ENCODE data around the gene WDR7. TPM values are rescaled to one million over a fixed set of nuclear protein-coding genes. Genes with fewer than 3 reads are reported as not detected.

The WDR7 gene
- total and polyA plus RNA-seq, 2 experiments from 2014 or later = 7.0 to 14.8 TPM

- TF ChIP-seq REST (IDR thresholded peaks at IDR 0.05; ENCODE audit: unreplicated experiment) = no peak
- no peak for TF ChIP-seq ETS1 (IDR thresholded peaks at IDR 0.05)
Measured at GRCh38 chr18:56647951-56648893, 2.9 kb upstream of the WDR7 start (continued).

- Histone ChIP-seq H2AFZ (no peak overlapping the region), H3K4me2 (peak overlapping the region; percentile 71; the same call in 1 of the 2 replicates)
Measured at GRCh38 chr18:56649996-56650395, 1.2 kb upstream of the WDR7 start.

More at GRCh38 chr18:56649996-56650395, 1.2 kb upstream of the WDR7 start:
- Histone ChIP-seq H3K9me2 (ENCODE audit: insufficient read depth) (no peaks in the 10 kb centered on the region), H3K79me2 (replicated peaks; ENCODE audit: insufficient read depth) (peaks cover 34% of the 10 kb centered on the region), H4K20me1 (replicated peaks; ENCODE audit: insufficient read depth) (peaks cover 6% of the 10 kb centered on the region; the same call in 1 of the 2 replicates), H3K36me3 (ENCODE audit: insufficient read depth) (no peaks in the 10 kb centered on the region), H3K4me3 (no peak overlapping the region), H3K27me3 (ENCODE audit: insufficient read depth) (no peaks in the 10 kb centered on the region), H3K27ac (ENCODE audit: low read depth) (no peak overlapping the region), H3F3A (replicated peaks; ENCODE audit: low read depth) (0 out of 2 replicates have a peak, but pooled peaks cover 9% of the 10 kb centered on the region), H3K4me1 (ENCODE audit: insufficient read depth) (peaks cover 11% of the 10 kb centered on the region)
- Mint-ChIP-seq H3K27me3 (ENCODE audit: insufficient read depth, low read depth, poor library complexity) (peaks cover 3% of the 10 kb centered on the region), H3K9me3 (no peaks in the 10 kb centered on the region; the same call in 2 of the 3 replicates), H3K27ac (no peak overlapping the region), H3K4me1 (peaks cover 13% of the 10 kb centered on the region), H3K4me3 (no peak overlapping the region), H3K36me3 (ENCODE audit: low read depth) (no peaks in the 10 kb centered on the region)
- DNase-seq (ENCODE audit: low spot score) = no peak
- ATAC-seq = no peak
- TF ChIP-seq POLR2AphosphoS5 (IDR thresholded peaks at IDR 0.05; ENCODE audit: low read depth) = no peak
- no peak for TF ChIP-seq ZNF114 (CRISPR knock-in tag; IDR thresholded peaks at IDR 0.05)
- TF ChIP-seq EZH2phosphoT487 (IDR thresholded peaks at IDR 0.05; ENCODE audit: unreplicated experiment) = no peak
- no peak for TF ChIP-seq JUNB (IDR thresholded peaks at IDR 0.05; ENCODE audit: unreplicated experiment)
- no peak for TF ChIP-seq CREB1 (CRISPR knock-in tag; IDR thresholded peaks at IDR 0.05; ENCODE audit: low read depth)
- TF ChIP-seq ZNF462 (CRISPR knock-in tag; IDR thresholded peaks at IDR 0.05) = no peak
- no peak for TF ChIP-seq STAT1 (IDR thresholded peaks at IDR 0.05; ENCODE audit: unreplicated experiment)
- TF ChIP-seq ETS1 (IDR thresholded peaks at IDR 0.05) = no peak
- no peak for TF ChIP-seq ZNF331 (CRISPR knock-in tag; IDR thresholded peaks at IDR 0.05; ENCODE audit: low read depth)
